Measurements from ENCODE around the gene KIAA0232.

Gene KIAA0232, protein sequence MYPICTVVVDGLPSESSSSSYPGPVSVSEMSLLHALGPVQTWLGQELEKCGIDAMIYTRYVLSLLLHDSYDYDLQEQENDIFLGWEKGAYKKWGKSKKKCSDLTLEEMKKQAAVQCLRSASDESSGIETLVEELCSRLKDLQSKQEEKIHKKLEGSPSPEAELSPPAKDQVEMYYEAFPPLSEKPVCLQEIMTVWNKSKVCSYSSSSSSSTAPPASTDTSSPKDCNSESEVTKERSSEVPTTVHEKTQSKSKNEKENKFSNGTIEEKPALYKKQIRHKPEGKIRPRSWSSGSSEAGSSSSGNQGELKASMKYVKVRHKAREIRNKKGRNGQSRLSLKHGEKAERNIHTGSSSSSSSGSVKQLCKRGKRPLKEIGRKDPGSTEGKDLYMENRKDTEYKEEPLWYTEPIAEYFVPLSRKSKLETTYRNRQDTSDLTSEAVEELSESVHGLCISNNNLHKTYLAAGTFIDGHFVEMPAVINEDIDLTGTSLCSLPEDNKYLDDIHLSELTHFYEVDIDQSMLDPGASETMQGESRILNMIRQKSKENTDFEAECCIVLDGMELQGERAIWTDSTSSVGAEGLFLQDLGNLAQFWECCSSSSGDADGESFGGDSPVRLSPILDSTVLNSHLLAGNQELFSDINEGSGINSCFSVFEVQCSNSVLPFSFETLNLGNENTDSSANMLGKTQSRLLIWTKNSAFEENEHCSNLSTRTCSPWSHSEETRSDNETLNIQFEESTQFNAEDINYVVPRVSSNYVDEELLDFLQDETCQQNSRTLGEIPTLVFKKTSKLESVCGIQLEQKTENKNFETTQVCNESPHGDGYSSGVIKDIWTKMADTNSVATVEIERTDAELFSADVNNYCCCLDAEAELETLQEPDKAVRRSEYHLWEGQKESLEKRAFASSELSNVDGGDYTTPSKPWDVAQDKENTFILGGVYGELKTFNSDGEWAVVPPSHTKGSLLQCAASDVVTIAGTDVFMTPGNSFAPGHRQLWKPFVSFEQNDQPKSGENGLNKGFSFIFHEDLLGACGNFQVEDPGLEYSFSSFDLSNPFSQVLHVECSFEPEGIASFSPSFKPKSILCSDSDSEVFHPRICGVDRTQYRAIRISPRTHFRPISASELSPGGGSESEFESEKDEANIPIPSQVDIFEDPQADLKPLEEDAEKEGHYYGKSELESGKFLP (N-terminal part only)

DNA sequence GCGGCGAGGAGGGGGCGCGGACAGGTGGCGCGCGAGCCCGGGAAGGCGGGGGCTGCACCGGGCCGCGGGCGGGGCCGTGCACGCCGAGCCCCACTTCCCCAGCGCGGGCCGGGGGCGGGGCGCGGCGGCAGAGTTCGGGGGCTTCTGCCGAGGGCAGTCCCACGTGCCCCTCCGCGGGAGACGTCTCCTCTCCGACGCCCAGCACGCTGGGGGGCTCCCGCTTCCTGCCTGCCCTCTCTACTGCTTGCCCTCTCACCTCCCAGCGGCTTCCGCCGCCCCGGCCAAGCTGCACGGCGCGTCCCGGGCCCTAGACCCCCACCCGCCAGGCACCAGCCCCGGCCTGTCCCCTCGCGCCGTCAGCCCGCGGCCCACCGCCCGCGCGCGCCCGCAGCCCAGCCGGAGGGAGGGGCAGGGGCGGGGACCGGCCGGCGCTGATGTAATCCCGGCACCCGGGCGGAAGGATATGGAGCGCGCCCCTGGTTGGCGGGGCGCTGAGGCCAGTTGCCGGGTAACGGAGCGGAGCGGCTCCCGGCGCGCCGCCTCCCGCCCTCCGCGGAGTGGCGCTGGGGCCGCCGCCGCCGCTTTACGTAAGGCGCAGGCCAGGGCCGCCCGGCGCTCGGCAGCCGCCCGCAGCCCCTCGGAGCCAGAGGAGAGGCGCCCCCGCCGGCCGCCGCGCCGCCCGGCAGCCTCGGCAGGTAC lies at the start of gene KIAA0232:
Gene KIAA0232 (plus strand): TSS at position 581 of the 699 bp plus-strand sequence. CDS start 41,727 bp downstream, outside the sequence.
- H3K27me3 ChIP-seq (ENCODE audit: control insufficient read depth, insufficient read depth, low read length) = no peaks in the 10 kb centered on the region
- peak within 1 kb of the TSS; percentile 62 for H3K4me3 ChIP-seq (ENCODE audit: low read length)
- H3K4me1 ChIP-seq (ENCODE audit: control insufficient read depth, insufficient read depth, low read length) = no peaks in the 10 kb centered on the region
- no peaks in the 10 kb centered on the region for H3K9me3 ChIP-seq (ENCODE audit: control insufficient read depth, low read length)
- no peaks in the 10 kb centered on the region for H3K36me3 ChIP-seq (ENCODE audit: control insufficient read depth, insufficient read depth, low read length)
- H3K9ac ChIP-seq (ENCODE audit: low read length) = peak within 1 kb of the TSS; percentile 96

DNA sequence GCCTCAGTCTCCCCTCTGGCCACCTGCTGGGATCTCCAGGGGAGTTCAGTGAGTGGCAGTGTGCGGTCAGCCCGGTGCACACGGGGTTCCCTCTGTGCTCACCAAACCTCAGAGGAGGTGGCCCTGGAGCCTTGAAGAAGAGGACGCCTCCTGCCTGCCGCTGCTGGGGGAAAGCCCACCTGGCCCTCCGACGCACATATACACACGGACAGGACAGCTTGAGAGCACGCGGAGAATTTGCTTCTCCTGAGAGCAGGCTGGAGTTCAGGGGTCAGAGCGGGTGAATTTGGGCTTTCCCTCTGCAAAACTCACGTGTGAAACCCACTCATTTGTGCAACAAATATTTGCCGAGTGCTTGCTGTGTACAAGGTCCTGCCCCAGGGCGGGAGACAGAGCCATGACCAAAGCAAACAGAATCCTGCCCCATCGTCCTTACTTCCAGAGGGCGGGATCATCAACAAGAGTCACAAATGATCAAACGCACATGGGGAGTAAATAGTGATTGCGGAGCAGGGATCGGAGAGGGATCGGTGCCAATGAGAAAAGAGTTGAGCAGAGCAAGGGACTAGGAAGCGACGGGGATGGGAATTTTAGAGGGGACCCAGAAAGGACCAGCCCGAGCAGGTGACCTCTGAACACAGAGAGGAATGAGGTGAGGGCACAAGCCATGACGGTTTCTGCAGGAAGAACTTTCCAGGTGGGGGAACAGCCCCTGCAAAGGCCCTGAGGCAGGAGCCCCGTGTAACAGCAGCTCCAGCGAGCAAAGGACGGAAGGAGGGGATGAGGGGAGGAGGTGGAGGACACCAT lies 49.0 kb upstream of the KIAA0232 start:
- Histone ChIP-seq H3K36me3 (ENCODE audit: control insufficient read depth, insufficient read depth, low read length) (no peaks in the 10 kb centered on the region), H3K4me3 (ENCODE audit: low read length) (no peak overlapping the region), H3K4me1 (ENCODE audit: control insufficient read depth, insufficient read depth, low read length) (peaks cover 23% of the 10 kb centered on the region), H3K9me3 (ENCODE audit: control insufficient read depth, low read length) (no peaks in the 10 kb centered on the region), H3K9ac (ENCODE audit: low read length) (no peak overlapping the region), H3K27me3 (ENCODE audit: control insufficient read depth, insufficient read depth, low read length) (no peaks in the 10 kb centered on the region)

DNA sequence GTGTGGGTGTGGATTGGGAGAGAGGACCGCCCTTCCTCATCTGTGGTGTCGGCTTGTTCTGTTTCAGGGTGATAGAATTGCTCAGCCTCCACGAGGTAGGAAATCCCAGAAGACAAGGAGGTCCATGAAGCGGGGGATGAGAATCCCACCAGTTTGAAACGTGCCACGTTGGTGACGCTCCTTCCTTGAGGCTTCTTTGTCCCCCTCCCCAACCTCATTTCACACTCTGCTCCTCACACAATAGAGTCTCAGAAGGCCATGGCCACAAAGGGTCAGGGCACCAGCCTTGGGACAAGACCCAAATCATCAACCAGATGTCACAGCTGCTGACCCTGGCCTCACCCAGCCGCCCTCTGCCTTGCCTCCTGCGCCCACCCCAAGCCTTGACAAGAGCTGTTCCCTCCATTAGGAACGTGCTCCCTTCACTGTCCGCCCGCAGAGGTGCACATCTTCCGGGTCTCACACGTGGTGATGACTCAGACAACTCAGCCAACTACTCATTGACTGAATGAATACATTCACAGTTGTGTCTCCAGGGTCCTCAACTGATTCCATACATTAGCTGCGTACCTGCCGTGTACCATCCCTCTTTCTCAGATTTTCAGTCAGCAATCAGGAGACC lies 48.3 kb upstream of the KIAA0232 start:
- H3K9ac ChIP-seq (ENCODE audit: low read length) = no peak overlapping the region
- H3K4me1 ChIP-seq (ENCODE audit: control insufficient read depth, insufficient read depth, low read length) = peaks cover 23% of the 10 kb centered on the region

DNA sequence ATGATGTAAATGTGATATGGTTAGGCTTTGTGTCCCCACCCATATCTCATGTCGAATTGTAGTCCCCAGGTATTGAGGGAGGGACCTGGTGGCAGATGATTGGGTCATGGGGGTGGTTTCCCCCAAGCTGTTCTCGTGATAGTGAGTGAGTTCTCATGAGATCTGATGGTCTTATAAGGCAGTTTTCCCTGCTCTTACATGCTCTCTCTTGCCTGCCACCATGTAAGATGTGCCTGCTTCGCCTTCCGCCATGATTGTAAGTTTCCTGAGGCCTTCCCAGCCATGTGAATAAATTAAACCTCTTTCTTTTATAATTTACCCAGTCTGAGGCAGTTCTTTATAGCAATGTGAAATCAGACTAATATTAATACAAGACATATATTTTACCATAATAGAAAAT lies 42.6 kb upstream of the KIAA0232 start:
- no peaks in the 10 kb centered on the region for H3K27me3 ChIP-seq (ENCODE audit: control insufficient read depth, insufficient read depth, low read length)
- H3K9ac ChIP-seq (ENCODE audit: low read length) = no peak overlapping the region
- H3K36me3 ChIP-seq (ENCODE audit: control insufficient read depth, insufficient read depth, low read length) = no peaks in the 10 kb centered on the region
- no peaks in the 10 kb centered on the region for H3K4me1 ChIP-seq (ENCODE audit: control insufficient read depth, insufficient read depth, low read length)
- H3K4me3 ChIP-seq (ENCODE audit: low read length) = no peak overlapping the region
- no peaks in the 10 kb centered on the region for H3K9me3 ChIP-seq (ENCODE audit: control insufficient read depth, low read length)

More for the DNA sequence above, 48.3 kb upstream of the KIAA0232 start:
- H3K9me3 ChIP-seq (ENCODE audit: control insufficient read depth, low read length) = no peaks in the 10 kb centered on the region
- H3K4me3 ChIP-seq (ENCODE audit: low read length) = no peak overlapping the region
- no peaks in the 10 kb centered on the region for H3K27me3 ChIP-seq (ENCODE audit: control insufficient read depth, insufficient read depth, low read length)
- no peaks in the 10 kb centered on the region for H3K36me3 ChIP-seq (ENCODE audit: control insufficient read depth, insufficient read depth, low read length)

DNA sequence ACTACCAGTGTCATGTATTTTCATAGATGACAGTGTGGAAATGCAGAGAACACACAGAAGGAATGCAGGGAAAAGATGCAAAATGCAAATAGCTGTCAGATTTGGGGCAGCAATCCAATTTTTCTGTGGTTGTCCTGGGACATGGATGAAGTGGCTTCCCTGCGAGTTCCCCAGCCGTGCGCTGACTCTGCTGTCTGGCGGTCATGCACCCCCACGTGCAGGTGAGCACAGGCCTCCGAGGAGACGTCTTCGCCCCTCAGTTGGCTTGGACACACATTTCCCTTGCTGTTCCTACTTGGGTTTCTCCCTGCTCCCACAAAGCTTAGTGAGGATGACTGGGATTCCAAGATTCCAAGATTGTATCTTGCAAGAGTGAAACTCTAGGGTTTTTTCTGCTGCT lies 42.2 kb upstream of the KIAA0232 start:
- Histone ChIP-seq H3K9me3 (ENCODE audit: control insufficient read depth, low read length) (no peaks in the 10 kb centered on the region), H3K4me3 (ENCODE audit: low read length) (no peak overlapping the region), H3K9ac (ENCODE audit: low read length) (no peak overlapping the region), H3K27me3 (ENCODE audit: control insufficient read depth, insufficient read depth, low read length) (no peaks in the 10 kb centered on the region), H3K36me3 (ENCODE audit: control insufficient read depth, insufficient read depth, low read length) (no peaks in the 10 kb centered on the region), H3K4me1 (ENCODE audit: control insufficient read depth, insufficient read depth, low read length) (no peaks in the 10 kb centered on the region)

DNA sequence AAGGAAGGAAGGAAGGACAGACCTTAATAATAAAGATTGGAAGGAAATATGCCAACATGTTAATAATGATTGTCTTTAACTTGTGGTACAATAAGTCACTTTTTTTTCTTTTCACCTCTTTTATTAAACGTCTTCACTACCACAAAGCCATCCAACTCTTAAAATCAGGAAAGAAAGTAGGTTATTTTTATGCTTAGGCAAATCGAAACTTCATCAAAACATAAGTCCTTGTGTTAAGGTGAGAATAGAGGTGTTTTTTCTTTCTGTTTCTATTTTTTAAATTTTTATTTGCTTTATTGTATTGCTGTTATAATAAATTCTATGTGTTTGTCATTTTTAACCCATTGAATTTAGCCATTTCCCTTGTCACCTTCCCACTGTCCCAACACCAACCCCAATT lies 40.0 kb upstream of the KIAA0232 start:
- H3K9me3 ChIP-seq (ENCODE audit: control insufficient read depth, low read length) = no peaks in the 10 kb centered on the region
- H3K27me3 ChIP-seq (ENCODE audit: control insufficient read depth, insufficient read depth, low read length) = no peaks in the 10 kb centered on the region
- peaks cover 16% of the 10 kb centered on the region for H3K4me1 ChIP-seq (ENCODE audit: control insufficient read depth, insufficient read depth, low read length)
- no peaks in the 10 kb centered on the region for H3K36me3 ChIP-seq (ENCODE audit: control insufficient read depth, insufficient read depth, low read length)
- H3K4me3 ChIP-seq (ENCODE audit: low read length) = no peak overlapping the region
- no peak overlapping the region for H3K9ac ChIP-seq (ENCODE audit: low read length)

DNA sequence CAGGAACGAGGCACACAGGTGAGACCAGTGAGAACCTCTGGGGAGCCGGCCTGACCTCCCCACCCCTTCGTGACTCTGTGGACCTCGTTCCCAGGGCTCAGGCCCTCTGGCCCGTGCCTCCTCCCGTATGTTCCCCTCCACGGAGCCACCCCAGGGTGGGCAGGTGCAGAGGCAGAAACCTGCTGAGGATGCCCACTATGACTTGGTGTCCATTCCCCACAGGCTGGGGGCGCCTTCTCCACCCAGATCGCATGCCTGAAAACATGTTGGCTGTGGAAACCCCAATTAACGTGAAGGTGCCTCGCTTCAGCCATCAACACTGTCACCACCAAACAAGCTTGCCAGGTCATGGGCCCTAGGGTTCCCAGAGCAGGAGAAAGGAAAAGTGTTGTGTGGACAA lies 39.5 kb upstream of the KIAA0232 start:
- H3K9ac ChIP-seq (ENCODE audit: low read length) = no peak overlapping the region

DNA sequence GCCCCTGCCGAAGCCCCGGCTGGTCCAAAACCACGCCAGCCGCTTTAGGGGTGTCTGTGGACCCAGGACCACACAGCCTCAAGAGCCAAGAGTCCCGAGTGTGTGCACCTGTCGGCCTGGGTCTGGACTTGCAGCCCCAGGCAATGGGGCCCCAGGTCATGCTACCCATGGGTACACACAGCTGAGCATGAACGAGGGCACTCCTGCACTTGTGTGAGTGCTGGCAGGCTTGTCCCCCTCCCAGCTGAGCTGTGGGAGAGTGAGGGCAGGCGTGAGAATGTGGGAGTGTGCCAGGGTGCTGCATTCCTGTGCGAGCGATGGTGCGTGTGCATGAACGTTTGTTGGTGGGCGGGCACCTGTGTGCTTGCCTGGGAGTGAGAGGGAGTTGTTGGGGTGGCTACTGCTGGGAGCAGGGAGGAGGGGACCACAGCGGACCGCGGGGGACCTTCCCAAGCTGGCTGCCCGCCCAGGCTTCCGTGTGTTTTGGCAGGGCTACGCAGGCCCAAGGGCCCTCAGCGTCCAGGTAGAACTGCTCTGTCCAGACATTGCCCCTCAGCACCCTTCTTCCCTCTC lies 35.7 kb upstream of the KIAA0232 start:
- peaks cover 59% of the 10 kb centered on the region for H3K4me1 ChIP-seq (ENCODE audit: control insufficient read depth, insufficient read depth, low read length)
- no peaks in the 10 kb centered on the region for H3K36me3 ChIP-seq (ENCODE audit: control insufficient read depth, insufficient read depth, low read length)
- H3K9ac ChIP-seq (ENCODE audit: low read length) = peak overlapping the region; percentile 37
- no peak overlapping the region for H3K4me3 ChIP-seq (ENCODE audit: low read length)
- H3K9me3 ChIP-seq (ENCODE audit: control insufficient read depth, low read length) = no peaks in the 10 kb centered on the region
- no peaks in the 10 kb centered on the region for H3K27me3 ChIP-seq (ENCODE audit: control insufficient read depth, insufficient read depth, low read length)

More for the DNA sequence above, 39.5 kb upstream of the KIAA0232 start:
- Histone ChIP-seq H3K27me3 (ENCODE audit: control insufficient read depth, insufficient read depth, low read length) (no peaks in the 10 kb centered on the region), H3K36me3 (ENCODE audit: control insufficient read depth, insufficient read depth, low read length) (no peaks in the 10 kb centered on the region), H3K4me1 (ENCODE audit: control insufficient read depth, insufficient read depth, low read length) (peaks cover 21% of the 10 kb centered on the region), H3K4me3 (ENCODE audit: low read length) (no peak overlapping the region), H3K9me3 (ENCODE audit: control insufficient read depth, low read length) (no peaks in the 10 kb centered on the region)

DNA sequence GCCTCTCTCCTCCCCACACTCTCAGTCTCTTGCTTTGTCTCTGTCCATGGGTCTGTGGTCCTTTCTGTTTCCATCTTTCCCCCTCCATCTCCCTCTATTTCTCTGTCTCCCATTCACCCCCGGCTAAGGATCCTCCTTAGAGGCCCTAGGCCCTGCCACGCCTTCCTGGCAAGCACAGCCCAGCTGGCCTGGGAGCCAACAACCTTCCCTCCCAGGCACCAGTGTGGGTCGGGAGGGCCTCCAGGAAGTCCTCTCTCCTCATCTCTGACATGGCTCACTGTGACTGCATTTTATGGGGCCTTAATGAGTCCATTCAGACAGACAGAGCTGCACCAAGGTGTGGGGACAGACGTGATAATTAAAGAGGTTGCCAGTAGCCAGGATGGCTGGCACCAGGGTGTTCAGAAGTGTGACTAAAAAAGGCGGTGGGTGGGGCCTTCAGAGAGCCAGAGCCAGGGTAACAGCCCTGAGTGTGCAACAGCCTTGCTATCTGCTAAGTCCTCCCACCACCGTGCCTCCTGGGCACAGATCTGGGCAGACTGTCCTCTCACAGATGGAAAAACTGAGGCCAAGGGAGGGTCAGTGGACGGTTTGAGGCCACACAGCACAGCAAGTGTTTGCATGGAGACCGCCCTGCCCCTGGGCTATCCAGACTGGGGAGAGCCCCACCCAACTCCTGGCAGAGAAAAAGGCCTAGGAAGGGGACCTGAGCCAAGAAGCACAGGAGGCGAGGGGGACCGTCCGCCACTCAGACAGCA lies 35.1 kb upstream of the KIAA0232 start:
- H3K4me3 ChIP-seq (ENCODE audit: low read length) = no peak overlapping the region
- no peaks in the 10 kb centered on the region for H3K36me3 ChIP-seq (ENCODE audit: control insufficient read depth, insufficient read depth, low read length)
- no peaks in the 10 kb centered on the region for H3K27me3 ChIP-seq (ENCODE audit: control insufficient read depth, insufficient read depth, low read length)
- H3K9me3 ChIP-seq (ENCODE audit: control insufficient read depth, low read length) = no peaks in the 10 kb centered on the region
- H3K4me1 ChIP-seq (ENCODE audit: control insufficient read depth, insufficient read depth, low read length) = peaks cover 66% of the 10 kb centered on the region
- H3K9ac ChIP-seq (ENCODE audit: low read length) = peak overlapping the region; percentile 37

DNA sequence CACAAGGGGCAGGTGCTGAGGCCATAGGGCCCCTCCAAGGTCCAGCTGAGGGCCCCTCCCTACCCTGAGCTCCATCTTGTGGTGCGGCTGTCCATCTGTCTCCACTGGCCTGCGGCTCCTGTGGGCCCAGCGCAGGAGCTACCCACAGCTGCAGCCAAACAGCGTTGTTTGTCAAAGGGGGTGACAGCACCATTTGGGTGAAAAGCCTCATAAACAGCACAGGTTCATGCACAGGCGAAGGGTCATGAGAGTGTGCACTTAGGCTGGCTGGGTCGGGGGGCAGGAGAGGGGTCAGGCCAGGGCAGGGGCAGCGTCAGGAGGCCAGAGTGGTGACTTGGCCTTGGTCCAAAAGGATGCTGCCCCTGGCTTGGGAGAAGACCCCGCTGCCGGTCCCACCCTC lies 34.2 kb upstream of the KIAA0232 start:
- Histone ChIP-seq H3K4me1 (ENCODE audit: control insufficient read depth, insufficient read depth, low read length) (peaks cover 74% of the 10 kb centered on the region), H3K9ac (ENCODE audit: low read length) (peak overlapping the region; percentile 37)

More for the DNA sequence above, 34.2 kb upstream of the KIAA0232 start:
- H3K4me3 ChIP-seq (ENCODE audit: low read length) = no peak overlapping the region
- H3K36me3 ChIP-seq (ENCODE audit: control insufficient read depth, insufficient read depth, low read length) = no peaks in the 10 kb centered on the region
- no peaks in the 10 kb centered on the region for H3K9me3 ChIP-seq (ENCODE audit: control insufficient read depth, low read length)
- H3K27me3 ChIP-seq (ENCODE audit: control insufficient read depth, insufficient read depth, low read length) = no peaks in the 10 kb centered on the region
